ENCODE measurements around the gene FCRL4.

GRCh38 chr1:157618190-157618589, 20.3 kb upstream of the FCRL4 start:
- TF ChIP-seq CTCF (IDR thresholded peaks at IDR 0.05) (no peak), POLR2A (IDR thresholded peaks at IDR 0.05) (no peak)

Data from right lobe of liver (tissue), 4 donors.